ENCODE results near the gene EXOSC1.

The EXOSC1 gene

GRCh38 chr10:97468162-97468561 lies 22.4 kb upstream of the EXOSC1 start:
- TF ChIP-seq, protein P1, sequence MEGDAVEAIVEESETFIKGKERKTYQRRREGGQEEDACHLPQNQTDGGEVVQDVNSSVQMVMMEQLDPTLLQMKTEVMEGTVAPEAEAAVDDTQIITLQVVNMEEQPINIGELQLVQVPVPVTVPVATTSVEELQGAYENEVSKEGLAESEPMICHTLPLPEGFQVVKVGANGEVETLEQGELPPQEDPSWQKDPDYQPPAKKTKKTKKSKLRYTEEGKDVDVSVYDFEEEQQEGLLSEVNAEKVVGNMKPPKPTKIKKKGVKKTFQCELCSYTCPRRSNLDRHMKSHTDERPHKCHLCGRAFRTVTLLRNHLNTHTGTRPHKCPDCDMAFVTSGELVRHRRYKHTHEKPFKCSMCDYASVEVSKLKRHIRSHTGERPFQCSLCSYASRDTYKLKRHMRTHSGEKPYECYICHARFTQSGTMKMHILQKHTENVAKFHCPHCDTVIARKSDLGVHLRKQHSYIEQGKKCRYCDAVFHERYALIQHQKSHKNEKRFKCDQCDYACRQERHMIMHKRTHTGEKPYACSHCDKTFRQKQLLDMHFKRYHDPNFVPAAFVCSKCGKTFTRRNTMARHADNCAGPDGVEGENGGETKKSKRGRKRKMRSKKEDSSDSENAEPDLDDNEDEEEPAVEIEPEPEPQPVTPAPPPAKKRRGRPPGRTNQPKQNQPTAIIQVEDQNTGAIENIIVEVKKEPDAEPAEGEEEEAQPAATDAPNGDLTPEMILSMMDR (IDR thresholded peaks at IDR 0.05; ENCODE audit: low read depth, low read length) = no peak
- DNase-seq (ENCODE audit: low read depth in 2 of 2) = no peak
- H3K4me3 ChIP-seq (replicated peaks in 1 of 2; ENCODE audit: low read depth in 2 of 2, low read length in 2 of 2) = no peak overlapping the region

DNA sequence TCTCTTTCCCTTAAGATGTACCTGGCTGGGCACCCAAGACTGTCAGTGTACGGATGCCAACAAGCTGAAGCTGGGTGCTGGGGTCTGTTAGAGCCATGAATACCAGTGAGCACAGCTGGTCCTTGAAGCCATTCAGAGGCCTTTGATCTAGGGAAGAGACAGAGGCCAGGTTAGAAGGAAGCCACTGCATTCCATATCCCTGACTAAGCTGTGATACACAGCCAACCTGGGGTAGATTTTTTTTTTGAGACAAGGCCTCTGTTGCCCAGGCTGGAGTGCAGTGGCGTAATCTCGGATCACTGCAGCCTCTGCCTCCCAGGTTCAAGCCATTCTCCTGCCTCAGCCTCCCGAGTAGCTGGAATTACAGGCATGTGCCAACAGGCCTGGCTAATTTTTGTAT lies 20.9 kb upstream of the EXOSC1 start:
- H3K4me3 ChIP-seq (replicated peaks in 1 of 2; ENCODE audit: low read depth in 2 of 2, low read length in 2 of 2) = no peak overlapping the region
- DNase-seq (ENCODE audit: low read depth in 2 of 2) = peak in 1 of 2 donors; percentile 50
- TF ChIP-seq, protein P1 (IDR thresholded peaks at IDR 0.05; ENCODE audit: low read depth, low read length) = no peak

- TF ChIP-seq, protein P1 (IDR thresholded peaks at IDR 0.05; ENCODE audit: low read depth, low read length) = no peak
- DNase-seq (ENCODE audit: low read depth in 2 of 2) = no peak
- H3K4me3 ChIP-seq (replicated peaks in 1 of 2; ENCODE audit: low read depth in 2 of 2, low read length in 2 of 2) = no peak overlapping the region
These were observed 20.2 kb upstream of the EXOSC1 start for GRCh38 chr10:97465982-97466381.

- TF ChIP-seq, protein P1 (IDR thresholded peaks at IDR 0.05; ENCODE audit: low read depth, low read length) = no peak
- H3K4me3 ChIP-seq (replicated peaks in 1 of 2; ENCODE audit: low read depth in 2 of 2, low read length in 2 of 2) = no peak overlapping the region
- DNase-seq (ENCODE audit: low read depth in 2 of 2) = no peak
These were observed 18.4 kb upstream of the EXOSC1 start for GRCh38 chr10:97464226-97464625.

DNA sequence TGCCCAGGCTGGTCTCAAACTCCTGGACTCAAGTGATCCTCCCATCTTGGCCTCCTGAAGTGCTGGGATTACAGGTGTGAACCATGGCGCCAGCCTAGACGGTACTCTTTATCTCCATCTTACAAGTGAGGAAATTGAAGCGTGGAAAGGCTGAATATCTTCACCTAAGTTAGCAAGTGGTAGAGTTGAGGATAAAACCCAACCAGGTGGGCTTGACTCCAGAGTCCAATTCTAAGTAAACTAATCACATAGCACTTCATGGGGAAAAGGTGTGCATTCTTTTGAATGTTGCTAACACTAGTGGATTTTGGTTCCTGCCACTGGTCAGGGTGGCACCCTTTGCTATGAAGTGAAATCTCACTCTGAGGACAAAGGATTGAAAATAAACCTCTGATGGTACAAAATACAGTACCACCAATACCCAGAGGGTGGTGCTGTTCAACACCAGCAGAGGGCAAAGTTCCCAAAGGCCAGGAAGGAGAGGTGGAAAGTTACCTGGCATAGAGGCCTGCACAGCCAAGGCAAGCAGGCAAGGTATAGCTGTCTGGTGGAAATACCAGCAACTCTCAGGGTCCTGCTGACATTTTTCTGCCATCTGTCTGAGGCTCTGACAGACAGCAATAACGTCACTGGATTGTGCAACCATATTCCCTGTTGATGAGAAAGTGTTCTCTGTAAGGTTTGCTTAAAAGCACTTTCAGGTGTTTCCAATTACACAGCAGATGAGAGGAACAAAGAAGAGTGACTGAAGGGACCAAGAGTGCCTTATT lies 17.7 kb upstream of the EXOSC1 start:
- H3K4me3 ChIP-seq (replicated peaks in 1 of 2; ENCODE audit: low read depth in 2 of 2, low read length in 2 of 2) = no peak overlapping the region
- TF ChIP-seq, protein P1 (IDR thresholded peaks at IDR 0.05; ENCODE audit: low read depth, low read length) = peak; percentile 87
- DNase-seq (ENCODE audit: low read depth in 2 of 2) = peak; percentile 62 to 69

DNA sequence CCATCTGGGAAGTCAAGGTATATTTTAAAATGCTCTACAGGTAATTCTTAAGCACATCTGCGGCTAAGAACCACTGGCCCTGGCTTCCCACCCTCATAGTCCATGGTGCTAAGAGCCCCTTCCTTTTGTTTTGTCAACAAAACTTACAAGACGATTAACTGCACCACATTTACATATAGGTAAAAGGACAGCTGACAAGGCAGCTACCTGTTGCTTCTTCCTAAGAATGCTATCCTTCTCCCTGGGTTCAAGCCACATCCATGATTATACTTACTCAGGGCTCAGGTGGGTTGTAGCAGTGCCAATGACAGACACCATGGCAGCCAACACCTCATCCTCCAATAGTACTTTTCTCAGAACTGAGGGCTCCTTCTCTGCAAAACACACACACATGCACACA lies 16.5 kb upstream of the EXOSC1 start:
- H3K4me3 ChIP-seq (replicated peaks in 1 of 2; ENCODE audit: low read depth in 2 of 2, low read length in 2 of 2) = no peak overlapping the region

More for the DNA sequence above, 16.5 kb upstream of the EXOSC1 start:
- no peak for DNase-seq (ENCODE audit: low read depth in 2 of 2)
- TF ChIP-seq, protein P1 (IDR thresholded peaks at IDR 0.05; ENCODE audit: low read depth, low read length) = no peak

Data from cardiac fibroblast (primary cell).